Neural progenitor cell (in vitro differentiated cells): ENCODE data around the gene FAM229A.

Source experiments
- CTCF ChIP-seq: fragments of 200-600 bp; sonication (generic); IDR thresholded peaks from 2 replicates; pipeline ENCODE4 v1.5.1; 2017; ENCODE audit warnings: antibody characterized with exemption, mild to moderate bottlenecking
- EZH2 ChIP-seq: fragments of 200-600 bp; sonication (generic); IDR thresholded peaks from 2 replicates; pipeline ENCODE4 v1.6.1; 2017; ENCODE audit warnings: antibody characterized with exemption, mild to moderate bottlenecking, moderate library complexity

- TF ChIP-seq CTCF (no peak), EZH2 (no peak)
Measured at GRCh38 chr1:32393136-32393535, 30.9 kb upstream of the FAM229A start.
